ENCODE results near the gene CFAP92. TPM values are rescaled to one million over a fixed set of nuclear protein-coding genes. Genes with fewer than 3 reads are reported as not detected.

The CFAP92 gene
- total RNA-seq, 1 experiment from 2014 or later, result 0.92 TPM

- H3K79me1 ChIP-seq (ENCODE audit: insufficient read depth, low read depth, low read length, poor library complexity, severe bottlenecking), result no peaks in the 10 kb centered on the region
- TF ChIP-seq CTCF (conservative IDR thresholded peaks at IDR 0.05), result no peak
- H3K18ac ChIP-seq (ENCODE audit: insufficient read length, low read depth, low read length), result no peak overlapping the region
- no peak overlapping the region for H3K9ac ChIP-seq (ENCODE audit: extremely low read depth, insufficient read length, low read length)
- no peak overlapping the region for H3K14ac ChIP-seq (ENCODE audit: insufficient read depth, low read length)
- H4K8ac ChIP-seq (replicated peaks; ENCODE audit: insufficient read length, low read depth, low read length), result no peak overlapping the region
- H3K27me3 ChIP-seq (ENCODE audit: insufficient read depth, low read length), result peaks cover 4% of the 10 kb centered on the region; the same call in 1 of the 2 replicates
- DNase-seq, result no peak
- Mint-ChIP-seq H3K4me1 (peaks cover 13 to 22% of the 10 kb centered on the region in 2 experiments), H3K36me3 (ENCODE audit: insufficient read depth in 1 of 3, low read depth in 3 of 3) (no peaks in the 10 kb centered on the region; a peak in 1 of 7 replicates), H3K9me3 (no peaks in the 10 kb centered on the region), H3K4me3 (no peak overlapping the region; a peak in 1 of 5 replicates), H3K27me3 (ENCODE audit: low read depth) (peaks cover 19% of the 10 kb centered on the region), H3K27ac (no peak overlapping the region)
- no peaks in the 10 kb centered on the region; the same call in 1 of the 2 replicates for H3K4me1 ChIP-seq (ENCODE audit: insufficient read depth, low read length)
- WGBS (ENCODE audit: extremely low coverage, insufficient read length, low lambda C conversion rate), result no CpG with 5 or more reads among the region's 8 CpGs
- H3K9me3 ChIP-seq (ENCODE audit: control insufficient read depth, low read depth, low read length), result no peaks in the 10 kb centered on the region
- no peak overlapping the region for H3K23ac ChIP-seq (ENCODE audit: insufficient read length, low read depth, low read length)
- H3K4me2 ChIP-seq (ENCODE audit: insufficient read depth, insufficient read length, low read length), result no peak overlapping the region
- H2BK12ac ChIP-seq (ENCODE audit: insufficient read length, low read depth, low read length), result no peak overlapping the region
- no peak overlapping the region for H2AFZ ChIP-seq (ENCODE audit: low read length)
- H4K91ac ChIP-seq (ENCODE audit: insufficient read length, low read depth, low read length), result no peak overlapping the region
- no peak overlapping the region for H2BK20ac ChIP-seq (ENCODE audit: low read depth, low read length, poor library complexity, severe bottlenecking)
- H2BK5ac ChIP-seq (ENCODE audit: insufficient read length, low read length), result no peak overlapping the region
- H2AK5ac ChIP-seq (ENCODE audit: insufficient read length, low read length), result no peak overlapping the region
- H3K4ac ChIP-seq (ENCODE audit: low read depth, low read length), result no peak overlapping the region
- no peaks in the 10 kb centered on the region for H4K20me1 ChIP-seq (ENCODE audit: control insufficient read depth, insufficient read depth, insufficient read length)
- no peak overlapping the region for H2BK120ac ChIP-seq (ENCODE audit: low read depth, low read length, poor library complexity, severe bottlenecking)
- H4K5ac ChIP-seq (ENCODE audit: insufficient read length, low read depth, low read length), result no peak overlapping the region
- no peaks in the 10 kb centered on the region for H3K79me2 ChIP-seq (ENCODE audit: insufficient read depth, low read length)
- no peak overlapping the region for H3K27ac ChIP-seq (ENCODE audit: insufficient read length, low read depth, low read length)
- no peak overlapping the region for H3K56ac ChIP-seq (ENCODE audit: insufficient read length, low read depth, low read length)
- peaks cover 4% of the 10 kb centered on the region for H3K23me2 ChIP-seq (ENCODE audit: insufficient read length, low read depth, low read length, poor library complexity, severe bottlenecking)
- H3T11ph ChIP-seq (ENCODE audit: low read length), result no peak overlapping the region
- H2BK15ac ChIP-seq (ENCODE audit: low read depth, low read length), result no peak overlapping the region
Observed at GRCh38 chr3:128988286-128988685, 5.6 kb downstream of the CFAP92 start.
